ENCODE data around the gene LRRFIP1.

- TF ChIP-seq, protein P1, sequence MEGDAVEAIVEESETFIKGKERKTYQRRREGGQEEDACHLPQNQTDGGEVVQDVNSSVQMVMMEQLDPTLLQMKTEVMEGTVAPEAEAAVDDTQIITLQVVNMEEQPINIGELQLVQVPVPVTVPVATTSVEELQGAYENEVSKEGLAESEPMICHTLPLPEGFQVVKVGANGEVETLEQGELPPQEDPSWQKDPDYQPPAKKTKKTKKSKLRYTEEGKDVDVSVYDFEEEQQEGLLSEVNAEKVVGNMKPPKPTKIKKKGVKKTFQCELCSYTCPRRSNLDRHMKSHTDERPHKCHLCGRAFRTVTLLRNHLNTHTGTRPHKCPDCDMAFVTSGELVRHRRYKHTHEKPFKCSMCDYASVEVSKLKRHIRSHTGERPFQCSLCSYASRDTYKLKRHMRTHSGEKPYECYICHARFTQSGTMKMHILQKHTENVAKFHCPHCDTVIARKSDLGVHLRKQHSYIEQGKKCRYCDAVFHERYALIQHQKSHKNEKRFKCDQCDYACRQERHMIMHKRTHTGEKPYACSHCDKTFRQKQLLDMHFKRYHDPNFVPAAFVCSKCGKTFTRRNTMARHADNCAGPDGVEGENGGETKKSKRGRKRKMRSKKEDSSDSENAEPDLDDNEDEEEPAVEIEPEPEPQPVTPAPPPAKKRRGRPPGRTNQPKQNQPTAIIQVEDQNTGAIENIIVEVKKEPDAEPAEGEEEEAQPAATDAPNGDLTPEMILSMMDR (IDR thresholded peaks at IDR 0.05; ENCODE audit: low read depth, low read length), result no peak
- TF ChIP-seq EZH2phosphoT487 (IDR thresholded peaks at IDR 0.05; ENCODE audit: low read depth), result no peak
These were observed 93.6 kb downstream of the LRRFIP1 start for GRCh38 chr2:237720957-237721356.
